Endodermal cell (in vitro differentiated cells): Measurements from ENCODE around the gene C3orf33. TPM values are rescaled to one million over a fixed set of nuclear protein-coding genes. Genes with fewer than 3 reads are reported as not detected.
A peak's percentile ranks its signal among the peaks of the same experiment; 100 is the strongest.

Source experiments
- DNase-seq: peaks from one replicate; pipeline ENCODE4 v3.0.0-alpha.2; 2017
- H3K27ac ChIP-seq: 2 replicates; pipeline ENCODE4 v1.5.1; 2013; ENCODE audit warnings: mild to moderate bottlenecking, low read depth, low read length, moderate library complexity
- H3K27me3 ChIP-seq: 2 replicates; pipeline ENCODE4 v1.6.1; 2013; ENCODE audit warnings: mild to moderate bottlenecking, low read length, moderate library complexity; ENCODE audit not compliant: insufficient read depth, control insufficient read depth, poor library complexity, severe bottlenecking
- H3K36me3 ChIP-seq: 2 replicates; pipeline ENCODE4 v1.7.0; 2013; ENCODE audit warnings: mild to moderate bottlenecking, low read length, moderate library complexity; ENCODE audit not compliant: control insufficient read depth, insufficient read depth
- H3K4me1 ChIP-seq: one replicate; pipeline ENCODE4 v1.7.0; 2013; ENCODE audit warnings: low read length; ENCODE audit not compliant: control insufficient read depth, insufficient read depth
- H3K4me3 ChIP-seq: 2 replicates; pipeline ENCODE4 v1.5.1; 2013; ENCODE audit warnings: mild to moderate bottlenecking, low read length, moderate library complexity
- H3K9ac ChIP-seq: 2 replicates; pipeline ENCODE4 v1.6.1; 2013; ENCODE audit warnings: mild to moderate bottlenecking, low read length, moderate library complexity; ENCODE audit not compliant: poor library complexity, severe bottlenecking; ENCODE audit errors: extremely low read depth
- H3K9me3 ChIP-seq: 2 replicates; pipeline ENCODE4 v1.6.1; 2013; ENCODE audit warnings: mild to moderate bottlenecking, low read length, moderate library complexity; ENCODE audit not compliant: control insufficient read depth
- H3K27ac Mint-ChIP-seq: 2 replicates; pipeline ENCODE4 v1.8.0; 2020; ENCODE audit warnings: mixed read lengths
- H3K27me3 Mint-ChIP-seq: 2 replicates; pipeline ENCODE4 v1.8.0; 2021; ENCODE audit warnings: mild to moderate bottlenecking, mixed read lengths; ENCODE audit not compliant: insufficient read depth
- H3K36me3 Mint-ChIP-seq: 2 replicates; pipeline ENCODE4 v1.8.0; 2020; ENCODE audit warnings: low read depth, mixed read lengths
- H3K4me1 Mint-ChIP-seq: 2 replicates; pipeline ENCODE4 v1.8.0; 2020; ENCODE audit warnings: mixed read lengths
- H3K4me3 Mint-ChIP-seq: 2 replicates; pipeline ENCODE4 v1.8.0; 2020; ENCODE audit warnings: mild to moderate bottlenecking, moderate library complexity, mixed read lengths
- H3K9me3 Mint-ChIP-seq: 2 replicates; pipeline ENCODE4 v1.8.0; 2020; ENCODE audit warnings: mild to moderate bottlenecking, mixed read lengths
- CTCF ChIP-seq: fragments of 200-600 bp; sonication (generic); conservative IDR thresholded peaks from 2 replicates; pipeline ENCODE4 v1.5.0; 2021; ENCODE audit warnings: antibody characterized with exemption, mild to moderate bottlenecking
- WGBS, 2 experiments: methylation state at CpG; one replicate each; pipeline versions ENCODE4 v1.1.5 to v1.1.7; 2013; ENCODE audit warnings: missing lambda C conversion rate in 2 of 2, mixed read lengths in 1 of 2; ENCODE audit not compliant: insufficient coverage in 1 of 2, insufficient read length in 1 of 2; 5-methylcytosine and 5-hydroxymethylcytosine counted together
- total RNA-seq, 2 donors: library from RNA; stranded (reverse); fragmentation: NEBNext Ultra II Directional in 1 of 2; extraction: Animal tissue kit (Norgen Biotek cat#: 25700) in 1 of 2; gene quantifications; 2 replicates in 1 of 2; 3 replicates in 1 of 2; pipeline ENCODE4 v1.2.1, GENCODE V29; 2021

Gene C3orf33
- total RNA-seq, 2 donors from 2014 or later = 2.5 to 4.4 TPM

GRCh38 chr3:155741603-155742002 is 64.5 kb downstream of the C3orf33 start:
- Histone ChIP-seq H3K9me3 (no peaks in the 10 kb centered on the region), H3K9ac (no peak overlapping the region), H3K4me3 (no peak overlapping the region), H3K36me3 (no peaks in the 10 kb centered on the region), H3K27ac (peak overlapping the region; percentile 79), H3K4me1 (no peaks in the 10 kb centered on the region), H3K27me3 (no peaks in the 10 kb centered on the region)
- DNase-seq = no peak
- Mint-ChIP-seq H3K27ac (no peak overlapping the region), H3K36me3 (no peaks in the 10 kb centered on the region), H3K4me3 (no peak overlapping the region), H3K9me3 (no peaks in the 10 kb centered on the region), H3K27me3 (peaks cover 12% of the 10 kb centered on the region), H3K4me1 (peaks cover 31% of the 10 kb centered on the region)
- no peak for TF ChIP-seq CTCF

GRCh38 chr3:155741101-155741500 is 65.0 kb downstream of the C3orf33 start:
- H3K27ac Mint-ChIP-seq = no peak overlapping the region
- Histone ChIP-seq H3K27ac (peak overlapping the region; percentile 79), H3K4me3 (no peak overlapping the region), H3K36me3 (no peaks in the 10 kb centered on the region), H3K27me3 (no peaks in the 10 kb centered on the region), H3K9me3 (no peaks in the 10 kb centered on the region), H3K4me1 (no peaks in the 10 kb centered on the region), H3K9ac (no peak overlapping the region)
- peaks cover 12% of the 10 kb centered on the region for H3K27me3 Mint-ChIP-seq
- no peak for DNase-seq
- no peaks in the 10 kb centered on the region for H3K36me3 Mint-ChIP-seq
- 72 to 80% methylated on average over 2 to 3 of the region's 3 CpGs for WGBS, 2 experiments
- TF ChIP-seq CTCF = no peak
- no peak overlapping the region for H3K4me3 Mint-ChIP-seq
- no peaks in the 10 kb centered on the region for H3K9me3 Mint-ChIP-seq
- peaks cover 26% of the 10 kb centered on the region for H3K4me1 Mint-ChIP-seq

- no peak overlapping the region for H3K4me3 ChIP-seq
- H3K36me3 Mint-ChIP-seq = peaks cover 2% of the 10 kb centered on the region
- no peaks in the 10 kb centered on the region for H3K4me1 ChIP-seq
- no peaks in the 10 kb centered on the region for H3K27me3 ChIP-seq
- no peaks in the 10 kb centered on the region for H3K9me3 ChIP-seq
- peaks cover 20% of the 10 kb centered on the region for H3K4me1 Mint-ChIP-seq
- H3K27me3 Mint-ChIP-seq = peaks cover 8% of the 10 kb centered on the region
- no peak overlapping the region for H3K27ac Mint-ChIP-seq
- H3K9ac ChIP-seq = no peak overlapping the region
- H3K27ac ChIP-seq = no peak overlapping the region
- no peaks in the 10 kb centered on the region for H3K36me3 ChIP-seq
- no peak overlapping the region for H3K4me3 Mint-ChIP-seq
- TF ChIP-seq CTCF = peak; percentile 59
- WGBS, 2 experiments = 79 to 87% methylated on average over 4 to 5 of the region's 5 CpGs
- H3K9me3 Mint-ChIP-seq = no peaks in the 10 kb centered on the region
- no peak for DNase-seq
Measured at GRCh38 chr3:155739154-155739553, 66.9 kb downstream of the C3orf33 start.
